HepG2 (cell line): ENCODE data around the gene CST2. TPM values are rescaled to one million over a fixed set of nuclear protein-coding genes. Genes with fewer than 3 reads are reported as not detected.

Experiments used
- polyA plus RNA-seq, 8 experiments: library from polyadenylated mRNA; depleted of rRNA in 3 of 8; stranded (reverse) in 7 of 8; unstranded in 1 of 8; fragments of >200 nt; fragmentation: Illumina TruSeq in 4 of 8; extraction: Trizol in 4 of 8; gene quantifications; 2 replicates each; pipeline versions ENCODE4 v1.2.1 to v1.2.3, GENCODE V29; 2011 to 2016; ENCODE audit warnings: low read depth in 4 of 8, missing spikeins in 1 of 8, mixed read lengths in 1 of 8; ENCODE audit not compliant: insufficient read depth in 1 of 8
- total RNA-seq, 5 experiments: library from RNA; depleted of rRNA; stranded (reverse); fragments of >200 nt; fragmentation: Illumina TruSeq; extraction: Trizol; gene quantifications; 2 replicates each; pipeline ENCODE4 v1.2.3, GENCODE V29; 2016; ENCODE audit warnings: low read depth in 1 of 5

CST2 gene
- total and polyA plus RNA-seq, 2 of the 13 experiments (the other 11 are each of a cell fraction or from before 2014, with no cell fraction given), result not detected

Other genes starting within 250 kb of the CST2 start
- gene CST9, start 220.8 kb downstream of the CST2 start, total RNA-seq (2016; rRNA removed; fragmentation: Illumina TruSeq; extraction: Trizol), result 0.07 TPM in 1 of 2 replicates, not detected in the other
- not detected in 2 replicates for gene CST9, start 220.8 kb downstream of the CST2 start, polyA plus RNA-seq (2011; rRNA removed)
- 300 and 690 TPM in 2 replicates for gene CST3, start 188.8 kb downstream of the CST2 start, total RNA-seq (2016; rRNA removed; fragmentation: Illumina TruSeq; extraction: Trizol)
- 1,005 and 1,077 TPM in 2 replicates for gene CST3, start 188.8 kb downstream of the CST2 start, polyA plus RNA-seq (2011; rRNA removed)
- gene CST4, start 137.7 kb downstream of the CST2 start, total RNA-seq (2016; rRNA removed; fragmentation: Illumina TruSeq; extraction: Trizol), result not detected in 2 replicates
- 0.16 TPM in 1 of 2 replicates, not detected in the other for gene CST4, start 137.7 kb downstream of the CST2 start, polyA plus RNA-seq (2011; rRNA removed)
- gene CST1, start 75.8 kb downstream of the CST2 start, total RNA-seq (2016; rRNA removed; fragmentation: Illumina TruSeq; extraction: Trizol), result not detected in 2 replicates
- gene CST1, start 75.8 kb downstream of the CST2 start, polyA plus RNA-seq (2011; rRNA removed), result 0.09 and 0.22 TPM in 2 replicates
- gene CST5, start 53.0 kb upstream of the CST2 start, total RNA-seq (2016; rRNA removed; fragmentation: Illumina TruSeq; extraction: Trizol), result not detected in 2 replicates
- 0.16 TPM in 1 of 2 replicates, not detected in the other for gene CST5, start 53.0 kb upstream of the CST2 start, polyA plus RNA-seq (2011; rRNA removed)
- gene GGTLC1, start 162.1 kb upstream of the CST2 start, total RNA-seq (2016; rRNA removed; fragmentation: Illumina TruSeq; extraction: Trizol), result not detected in 2 replicates
- gene GGTLC1, start 162.1 kb upstream of the CST2 start, polyA plus RNA-seq (2011; rRNA removed), result not detected in 2 replicates